Upper lobe of right lung (tissue), 1 donor: Measurements from ENCODE around the gene GRIN2D. TPM values are rescaled to one million over a fixed set of nuclear protein-coding genes. Genes with fewer than 3 reads are reported as not detected.

Experiments
- ATAC-seq: fragments of 200-7000 bp; cut with Tn5 transposase; one replicate; pipeline ENCODE4 v1.9.1; 2020; ENCODE audit warnings: mild to moderate bottlenecking, moderate library complexity
- DNase-seq: peaks from one replicate; pipeline ENCODE4 v3.0.0-alpha.2; 2020
- H3K27ac ChIP-seq: fragments of 200-600 bp; one replicate; pipeline ENCODE4 v1.8.0; 2022
- H3K27me3 ChIP-seq: fragments of 200-600 bp; one replicate; pipeline ENCODE4 v1.8.0; 2022; ENCODE audit warnings: mild to moderate bottlenecking
- H3K36me3 ChIP-seq: fragments of 200-600 bp; one replicate; pipeline ENCODE4 v1.8.0; 2022
- H3K4me1 ChIP-seq: fragments of 200-600 bp; one replicate; pipeline ENCODE4 v1.8.0; 2022
- H3K4me3 ChIP-seq: fragments of 200-600 bp; one replicate; pipeline ENCODE4 v1.8.0; 2022; ENCODE audit warnings: mild to moderate bottlenecking
- H3K9me3 ChIP-seq: fragments of 200-600 bp; one replicate; pipeline ENCODE4 v1.8.0; 2022
- CTCF ChIP-seq: fragments of 200-600 bp; IDR thresholded peaks from one replicate; pipeline ENCODE4 v1.8.0; 2022; ENCODE audit warnings: antibody characterized with exemption
- intact Hi-C: fragments of 100-400 bp; cut with DNase I; formaldehyde crosslinking; loops from one replicate; pipeline ENCODE4 v1.11.0; 2022
- total RNA-seq: library from RNA; stranded (reverse); fragmentation: NEBNext Ultra II Directional; extraction: Animal tissue kit (Norgen Biotek cat#: 25700); gene quantifications from one replicate; pipeline ENCODE4 v1.2.1, GENCODE V29; 2021
- donor health status: DM: no; HTN: yes; CAD: no; lungs with severe emphysema.

The GRIN2D gene
- total RNA-seq, 1 donor from 2014 or later, result 0.61 TPM

DNA sequence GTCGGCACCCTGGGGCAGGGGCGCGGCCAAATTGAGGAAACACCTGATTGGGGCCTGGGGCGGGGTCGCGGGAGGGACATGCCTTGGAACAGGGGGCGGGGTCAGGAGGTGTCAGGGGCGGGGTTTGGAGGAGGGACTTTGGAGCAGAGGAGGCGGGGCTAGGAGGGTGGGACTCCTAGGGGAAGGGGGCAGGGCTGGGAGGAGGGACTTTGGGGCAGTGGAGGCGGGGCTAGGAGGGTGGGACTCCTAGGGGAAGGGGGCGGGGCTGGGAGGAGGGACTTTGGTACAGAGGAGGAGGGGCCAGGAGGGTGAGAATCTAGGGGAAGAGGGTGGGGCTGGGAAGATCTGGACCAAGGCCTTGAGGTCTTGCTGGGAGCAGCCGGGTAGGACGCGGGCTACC lies 21.9 kb downstream of the GRIN2D start:
- Histone ChIP-seq H3K9me3 (no peaks in the 10 kb centered on the region), H3K4me1 (no peaks in the 10 kb centered on the region), H3K36me3 (no peaks in the 10 kb centered on the region), H3K4me3 (peak overlapping the region; percentile 19), H3K27me3 (peaks cover 31% of the 10 kb centered on the region), H3K27ac (no peak overlapping the region)
- TF ChIP-seq CTCF, result no peak
- peak; percentile 87 for DNase-seq
- peak; percentile 96 for ATAC-seq
- intact Hi-C loops, result no loop called here

DNA sequence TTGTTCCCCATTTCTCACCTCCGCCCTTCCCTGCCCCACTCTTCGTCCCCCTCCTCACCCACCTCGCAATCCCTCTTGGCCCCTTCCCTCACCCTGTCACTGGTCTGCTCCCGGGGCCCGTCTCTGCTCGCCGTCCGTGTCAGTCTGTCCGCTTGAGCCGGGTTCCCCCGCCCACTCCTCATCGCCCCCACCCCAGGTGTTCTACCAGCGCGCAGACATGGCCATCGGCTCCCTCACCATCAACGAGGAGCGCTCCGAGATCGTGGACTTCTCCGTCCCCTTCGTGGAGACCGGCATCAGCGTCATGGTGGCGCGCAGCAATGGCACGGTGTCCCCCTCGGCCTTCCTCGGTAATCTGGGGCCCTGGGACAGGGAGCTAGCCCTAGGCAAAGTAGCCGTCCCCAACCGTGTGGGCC lies 22.3 kb downstream of the GRIN2D start:
- Histone ChIP-seq H3K36me3 (no peaks in the 10 kb centered on the region), H3K4me3 (peak overlapping the region; percentile 8), H3K9me3 (no peaks in the 10 kb centered on the region), H3K27me3 (peaks cover 31% of the 10 kb centered on the region), H3K4me1 (no peaks in the 10 kb centered on the region), H3K27ac (no peak overlapping the region)
- no peak for TF ChIP-seq CTCF
- ATAC-seq, result no peak
- intact Hi-C loops, result no loop called here
- no peak for DNase-seq

GRCh38 chr19:48417421-48417820 lies 24.0 kb downstream of the GRIN2D start:
- no peak for TF ChIP-seq CTCF
- DNase-seq, result no peak
- intact Hi-C loops, result no loop called here
- no peaks in the 10 kb centered on the region for H3K36me3 ChIP-seq
- H3K4me1 ChIP-seq, result no peaks in the 10 kb centered on the region
- ATAC-seq, result no peak
- H3K9me3 ChIP-seq, result no peaks in the 10 kb centered on the region
- peaks cover 28% of the 10 kb centered on the region for H3K27me3 ChIP-seq
- no peak overlapping the region for H3K27ac ChIP-seq
- H3K4me3 ChIP-seq, result no peak overlapping the region

GRCh38 chr19:48418317-48419064 lies 25.0 kb downstream of the GRIN2D start:
- Histone ChIP-seq H3K27me3 (peaks cover 28% of the 10 kb centered on the region), H3K4me3 (no peak overlapping the region), H3K36me3 (no peaks in the 10 kb centered on the region), H3K27ac (no peak overlapping the region), H3K4me1 (no peaks in the 10 kb centered on the region), H3K9me3 (no peaks in the 10 kb centered on the region)
- TF ChIP-seq CTCF, result no peak
- DNase-seq (no peak), ATAC-seq (no peak)
- intact Hi-C loops, result no loop called here

GRCh38 chr19:48419158-48419920 lies 25.9 kb downstream of the GRIN2D start:
- ATAC-seq, result peak; percentile 47
- Histone ChIP-seq H3K9me3 (no peaks in the 10 kb centered on the region), H3K36me3 (no peaks in the 10 kb centered on the region), H3K27ac (no peak overlapping the region), H3K27me3 (peaks cover 22% of the 10 kb centered on the region), H3K4me1 (no peaks in the 10 kb centered on the region), H3K4me3 (no peak overlapping the region)
- no peak for DNase-seq
- no peak for TF ChIP-seq CTCF
- intact Hi-C loops, result no loop called here
